Activated CD8-positive, alpha-beta T cell treated with anti-CD3 and anti-CD28 coated beads, Interleukin-2, amount 10 ng/mL, durations not matched to agents 7 days and 5 days (primary cell): ENCODE results near the gene SGCD. TPM values are rescaled to one million over a fixed set of nuclear protein-coding genes. Genes with fewer than 3 reads are reported as not detected.

Source experiments
- ATAC-seq: fragments of 150-1000 bp; cut with Tn5 transposase; one replicate; pipeline ENCODE4 v1.10.0; 2021; ENCODE audit warnings: moderate library complexity
- CTCF ChIA-PET: fragments of 350-600 bp; sonication (Branson Sonifier 250); formaldehyde crosslinking; loops from one replicate; lab custom pipeline; 2021; ENCODE audit warnings: antibody characterized with exemption; lab: Charles Lee
- POLR2A ChIA-PET: fragments of 350-600 bp; sonication (Branson Sonifier 250); formaldehyde crosslinking; loops from one replicate; lab custom pipeline; 2021; ENCODE audit warnings: antibody characterized with exemption; lab: Charles Lee
- DNase-seq: peaks from one replicate; pipeline ENCODE4 v3.0.0-alpha.2; 2020
- H3K27ac Mint-ChIP-seq: one replicate; pipeline ENCODE4 v1.8.0; 2021; ENCODE audit warnings: mild to moderate bottlenecking, mixed read lengths
- H3K27me3 Mint-ChIP-seq: one replicate; pipeline ENCODE4 v1.8.0; 2021; ENCODE audit warnings: low read depth, mixed read lengths
- H3K36me3 Mint-ChIP-seq: one replicate; pipeline ENCODE4 v1.8.0; 2021; ENCODE audit warnings: low read depth, mixed read lengths
- H3K4me1 Mint-ChIP-seq: one replicate; pipeline ENCODE4 v1.8.0; 2021; ENCODE audit warnings: low read depth, mixed read lengths
- H3K4me3 Mint-ChIP-seq: one replicate; pipeline ENCODE4 v1.8.0; 2021; ENCODE audit warnings: mild to moderate bottlenecking, mixed read lengths
- H3K9me3 Mint-ChIP-seq: one replicate; pipeline ENCODE4 v1.8.0; 2022; ENCODE audit warnings: mixed read lengths; ENCODE audit not compliant: insufficient read depth
- total RNA-seq, 2 experiments: library from RNA; stranded (reverse); gene quantifications; one replicate each; pipeline ENCODE4 v1.2.3, GENCODE V29; 2021

The SGCD gene
- total RNA-seq, 2 experiments from 2014 or later = not detected

DNA sequence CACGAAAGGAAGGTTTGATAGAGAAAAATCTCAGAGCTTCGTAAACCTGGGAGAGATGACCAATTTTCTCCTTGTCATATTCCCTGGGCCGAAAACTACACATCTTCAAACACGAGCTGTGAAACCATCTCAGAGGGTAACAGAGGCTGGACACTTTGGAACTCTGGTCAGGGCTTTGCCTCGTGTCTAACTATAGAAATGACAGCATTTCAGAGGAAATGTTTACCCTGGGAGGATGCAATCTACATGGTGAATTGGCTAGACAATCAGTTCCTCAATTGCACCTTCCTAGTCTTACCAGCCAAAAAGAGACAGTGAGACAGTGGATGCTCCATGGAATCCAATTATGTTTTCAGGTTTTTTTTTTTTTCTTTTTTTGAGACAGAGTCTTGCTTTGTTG is 414.6 kb downstream of the SGCD start:
- H3K27me3 Mint-ChIP-seq = peaks cover 20% of the 10 kb centered on the region
- ChIA-PET CTCF (interaction anchor here (1.5 kb wide), 1 partner anchor 10 kb away, joined by 5 read pairs; no protein-coding TSS in a partner anchor), POLR2A (no interaction called here)
- no peak for ATAC-seq
- H3K36me3 Mint-ChIP-seq = no peaks in the 10 kb centered on the region
- H3K4me1 Mint-ChIP-seq = no peaks in the 10 kb centered on the region
- no peaks in the 10 kb centered on the region for H3K9me3 Mint-ChIP-seq
- DNase-seq = no peak
- H3K4me3 Mint-ChIP-seq = no peak overlapping the region
- no peak overlapping the region for H3K27ac Mint-ChIP-seq

DNA sequence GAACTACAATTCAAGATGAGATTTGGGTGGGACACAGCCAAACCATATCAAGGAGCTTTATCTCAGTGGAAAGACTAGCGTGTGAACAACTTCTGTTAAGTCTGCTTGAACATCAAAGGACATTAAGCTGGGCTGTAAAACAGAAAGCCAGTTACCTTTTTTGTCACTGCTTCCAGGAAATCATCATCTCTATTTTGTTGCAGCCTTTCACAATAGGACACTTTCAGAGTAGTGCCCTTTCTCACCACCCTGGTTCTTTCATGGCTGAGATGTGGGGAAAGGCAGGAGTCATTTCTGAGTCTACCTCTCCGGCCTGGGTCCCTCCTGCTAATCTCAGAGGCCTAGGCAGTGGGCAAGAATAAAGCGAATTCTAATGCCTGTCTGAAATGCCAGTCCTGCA is 426.9 kb downstream of the SGCD start:
- ATAC-seq (peak; percentile 84), DNase-seq (peak; percentile 25)
- H3K9me3 Mint-ChIP-seq = no peaks in the 10 kb centered on the region
- H3K4me1 Mint-ChIP-seq = peaks cover 24% of the 10 kb centered on the region
- no peaks in the 10 kb centered on the region for H3K27me3 Mint-ChIP-seq
- CTCF ChIA-PET = interaction anchor here (1.2 kb wide), 1 partner anchor 180 kb away, joined by 3 read pairs; no protein-coding TSS in a partner anchor
- no peak overlapping the region for H3K4me3 Mint-ChIP-seq
- H3K27ac Mint-ChIP-seq = peak overlapping the region; percentile 83
- no peaks in the 10 kb centered on the region for H3K36me3 Mint-ChIP-seq
- POLR2A ChIA-PET = no interaction called here

DNA sequence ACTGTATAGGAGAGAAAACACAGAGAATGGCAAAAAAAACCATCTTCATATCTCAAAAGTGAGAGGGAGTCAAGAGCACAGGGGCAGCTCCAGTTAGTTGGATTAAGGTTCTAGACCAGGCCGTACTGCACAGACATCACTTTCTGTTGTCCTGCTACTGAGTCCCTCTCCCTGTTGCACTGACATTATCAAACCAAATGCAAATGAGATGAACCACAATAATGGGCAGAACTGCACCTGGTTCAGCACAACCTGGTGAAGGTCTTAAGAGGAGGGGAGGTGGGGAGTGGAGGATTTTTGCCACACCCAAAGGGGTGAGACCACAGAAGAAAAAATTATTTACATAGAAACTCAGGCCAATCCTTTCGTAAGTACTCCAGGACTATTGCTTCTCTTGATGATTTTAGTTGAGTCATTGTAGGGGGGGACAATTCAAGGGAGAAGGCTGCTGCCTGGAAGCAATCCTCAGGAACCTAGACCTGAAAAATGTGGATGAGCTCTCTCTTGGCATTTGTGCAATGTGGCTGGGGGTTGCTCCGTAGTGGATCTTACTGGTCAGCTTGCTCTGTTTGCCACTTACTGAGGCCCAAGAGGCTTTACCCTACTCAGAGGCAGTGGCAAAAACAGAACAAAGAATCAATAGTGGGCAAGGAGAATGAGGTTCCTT is 428.6 kb downstream of the SGCD start:
- ChIA-PET POLR2A (interaction anchor here (0.6 kb wide), 1 partner anchor 577 kb away, joined by 3 read pairs; no protein-coding TSS in a partner anchor), CTCF (no interaction called here)
- H3K9me3 Mint-ChIP-seq = no peaks in the 10 kb centered on the region

DNA sequence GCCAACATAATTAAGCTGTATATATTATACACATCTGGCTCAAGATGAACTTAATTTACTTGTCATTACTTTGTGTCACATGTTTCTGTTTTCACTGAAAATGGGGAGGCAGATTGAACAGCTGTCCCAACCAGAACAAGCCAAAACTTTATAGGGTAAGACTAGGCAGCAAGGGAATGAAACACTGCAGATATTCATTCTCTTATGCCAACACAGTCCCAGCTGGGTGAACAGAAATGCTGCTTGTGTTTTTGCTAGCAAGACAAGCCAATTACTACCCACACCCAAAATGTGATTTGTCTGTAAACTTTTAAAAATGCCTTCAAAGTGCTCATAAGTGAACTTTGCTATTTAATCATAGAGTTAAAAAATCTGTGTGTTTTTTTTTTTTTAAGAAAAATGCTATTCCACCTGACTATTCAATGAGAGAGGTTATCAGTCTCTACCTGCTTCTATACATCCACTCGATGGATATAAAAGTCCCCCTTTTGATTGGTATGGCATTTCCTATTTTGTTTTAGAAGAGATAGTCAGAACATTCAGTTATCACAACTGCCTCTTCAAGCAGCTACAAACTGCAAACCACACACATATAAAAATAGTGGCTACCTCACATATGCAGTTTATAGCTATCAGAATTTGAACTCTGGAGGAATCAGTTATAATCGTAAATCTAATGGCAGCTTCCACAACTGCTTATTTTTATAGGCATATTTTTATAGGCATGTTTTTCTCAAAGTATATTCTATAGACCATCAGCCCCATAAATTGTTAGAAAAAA is 431.2 kb downstream of the SGCD start:
- Mint-ChIP-seq H3K4me1 (peaks cover 22% of the 10 kb centered on the region), H3K9me3 (no peaks in the 10 kb centered on the region), H3K27ac (no peak overlapping the region), H3K27me3 (no peaks in the 10 kb centered on the region), H3K4me3 (no peak overlapping the region), H3K36me3 (no peaks in the 10 kb centered on the region)
- ChIA-PET POLR2A (no interaction called here), CTCF (interaction anchor here (1.1 kb wide), 1 partner anchor 176 kb away, joined by 3 read pairs; no protein-coding TSS in a partner anchor)
- ATAC-seq = no peak
- DNase-seq = no peak

More for the DNA sequence above, 428.6 kb downstream of the SGCD start:
- Mint-ChIP-seq H3K27me3 (no peaks in the 10 kb centered on the region), H3K36me3 (no peaks in the 10 kb centered on the region), H3K27ac (no peak overlapping the region), H3K4me3 (no peak overlapping the region), H3K4me1 (peaks cover 24% of the 10 kb centered on the region)
- DNase-seq (no peak), ATAC-seq (no peak)

DNA sequence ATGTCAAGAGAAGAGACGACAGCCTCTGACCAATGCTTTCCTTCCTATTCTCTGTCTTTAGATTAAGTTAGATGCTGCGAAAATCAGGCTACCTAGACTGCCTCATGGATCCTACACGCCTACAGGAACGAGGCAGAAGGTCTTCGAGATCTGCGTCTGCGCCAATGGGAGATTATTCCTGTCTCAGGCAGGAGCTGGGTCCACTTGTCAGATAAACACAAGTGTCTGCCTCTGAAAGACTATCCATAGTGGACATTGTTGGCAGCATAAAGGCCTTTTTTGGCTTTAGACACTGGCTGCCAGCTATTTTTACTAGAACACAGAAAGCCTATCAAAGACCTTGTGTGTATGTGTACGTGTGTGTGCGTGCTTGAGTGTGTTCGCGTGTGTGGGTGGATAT is 432.2 kb downstream of the SGCD start:
- Mint-ChIP-seq H3K27ac (no peak overlapping the region), H3K27me3 (no peaks in the 10 kb centered on the region), H3K4me3 (no peak overlapping the region), H3K9me3 (no peaks in the 10 kb centered on the region), H3K4me1 (peaks cover 12% of the 10 kb centered on the region), H3K36me3 (no peaks in the 10 kb centered on the region)
- CTCF ChIA-PET = interaction anchor here (1.1 kb wide), 1 partner anchor 176 kb away, joined by 3 read pairs; no protein-coding TSS in a partner anchor
- no peak for ATAC-seq
- DNase-seq = no peak
- POLR2A ChIA-PET = no interaction called here

DNA sequence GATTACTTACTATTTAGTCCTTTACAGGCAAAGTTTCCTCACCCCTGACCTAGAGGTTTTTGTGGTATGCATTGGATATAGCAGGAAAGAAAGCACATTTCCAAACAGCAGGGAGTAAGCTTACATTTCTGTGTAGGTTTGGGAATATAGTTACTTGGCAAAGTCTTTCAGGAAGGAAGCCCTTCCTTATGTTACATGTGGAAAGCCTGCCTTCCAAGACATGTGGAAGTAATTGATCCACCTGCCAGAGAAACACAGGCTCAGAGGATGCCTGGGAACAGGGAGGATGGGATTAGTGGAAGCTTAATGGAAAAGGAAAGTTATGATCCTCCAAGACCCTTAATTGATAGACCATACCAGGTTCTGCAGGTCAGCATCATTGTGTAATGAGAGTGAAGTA is 435.8 kb downstream of the SGCD start:
- no peak for ATAC-seq
- CTCF ChIA-PET = no interaction called here
- Mint-ChIP-seq H3K27ac (no peak overlapping the region), H3K27me3 (peaks cover 2% of the 10 kb centered on the region), H3K4me1 (no peaks in the 10 kb centered on the region), H3K9me3 (no peaks in the 10 kb centered on the region), H3K4me3 (no peak overlapping the region), H3K36me3 (no peaks in the 10 kb centered on the region)
- POLR2A ChIA-PET = no interaction called here
- DNase-seq = no peak

DNA sequence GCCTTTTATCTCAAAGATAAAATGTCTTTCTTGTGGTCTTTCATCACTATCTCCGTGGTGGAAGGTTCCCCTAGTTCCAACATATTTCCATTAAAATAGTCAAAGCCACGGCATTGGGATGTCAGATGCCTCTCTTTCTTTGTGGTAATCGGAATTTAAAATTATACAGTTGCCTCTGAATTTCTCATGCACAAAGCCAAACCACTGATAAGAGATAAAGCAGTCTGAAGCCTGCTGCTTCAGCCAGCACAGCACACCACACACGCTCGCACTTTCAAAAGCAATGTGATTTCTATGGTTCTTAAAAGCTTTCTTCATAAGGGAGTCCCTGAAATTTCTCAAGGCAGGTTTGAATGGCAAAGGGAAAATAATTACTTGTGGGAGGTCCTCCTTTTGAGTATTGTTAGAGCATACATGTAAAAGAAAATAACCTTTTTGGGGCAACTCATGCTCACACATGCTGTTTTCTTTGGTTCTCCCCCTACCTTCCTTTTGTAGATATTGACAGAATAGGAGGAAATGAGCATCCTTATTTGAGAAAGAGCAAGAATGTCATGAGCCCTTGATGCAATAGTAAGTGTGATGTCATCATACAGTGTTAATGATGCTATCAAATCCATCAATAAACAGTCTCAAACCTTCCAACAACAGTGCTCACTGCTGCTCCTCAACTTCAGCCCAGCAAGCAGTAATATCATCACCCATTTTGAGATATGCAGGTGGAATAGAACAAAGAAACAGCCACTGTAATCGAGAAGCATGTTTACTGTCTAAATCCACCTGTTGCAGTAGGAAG is 437.4 kb downstream of the SGCD start:
- no peak overlapping the region for H3K4me3 Mint-ChIP-seq
- CTCF ChIA-PET = no interaction called here
- ATAC-seq = no peak
- no peak overlapping the region for H3K27ac Mint-ChIP-seq
- no peaks in the 10 kb centered on the region for H3K36me3 Mint-ChIP-seq
- H3K4me1 Mint-ChIP-seq = no peaks in the 10 kb centered on the region
- H3K27me3 Mint-ChIP-seq = peaks cover 8% of the 10 kb centered on the region
- no peak for DNase-seq
- no peaks in the 10 kb centered on the region for H3K9me3 Mint-ChIP-seq
- POLR2A ChIA-PET = no interaction called here

DNA sequence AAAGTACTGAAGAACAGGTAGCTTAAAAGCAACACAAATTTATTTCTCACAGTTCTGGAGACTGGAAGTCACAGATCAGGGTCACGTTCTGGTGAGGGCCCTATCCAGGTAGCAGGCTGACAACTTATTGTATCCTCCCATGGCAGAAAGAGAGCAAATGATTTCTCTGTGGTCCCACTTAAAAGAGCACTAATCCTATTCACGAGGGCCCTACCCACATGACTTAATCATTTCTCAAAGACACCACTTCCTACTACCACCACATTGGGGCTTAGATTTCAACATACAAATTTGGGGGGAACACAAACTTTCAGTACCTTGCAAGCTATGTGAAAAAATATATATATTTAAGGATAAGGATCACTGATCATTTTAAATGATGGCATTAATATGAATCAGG is 447.3 kb downstream of the SGCD start:
- Mint-ChIP-seq H3K36me3 (no peaks in the 10 kb centered on the region), H3K27me3 (no peaks in the 10 kb centered on the region), H3K4me1 (peaks cover 20% of the 10 kb centered on the region), H3K9me3 (no peaks in the 10 kb centered on the region), H3K27ac (no peak overlapping the region), H3K4me3 (no peak overlapping the region)
- ChIA-PET CTCF (interaction anchor here (1.6 kb wide), 1 partner anchor 8 kb away, joined by 5 read pairs; no protein-coding TSS in a partner anchor), POLR2A (no interaction called here)
- DNase-seq (no peak), ATAC-seq (no peak)

DNA sequence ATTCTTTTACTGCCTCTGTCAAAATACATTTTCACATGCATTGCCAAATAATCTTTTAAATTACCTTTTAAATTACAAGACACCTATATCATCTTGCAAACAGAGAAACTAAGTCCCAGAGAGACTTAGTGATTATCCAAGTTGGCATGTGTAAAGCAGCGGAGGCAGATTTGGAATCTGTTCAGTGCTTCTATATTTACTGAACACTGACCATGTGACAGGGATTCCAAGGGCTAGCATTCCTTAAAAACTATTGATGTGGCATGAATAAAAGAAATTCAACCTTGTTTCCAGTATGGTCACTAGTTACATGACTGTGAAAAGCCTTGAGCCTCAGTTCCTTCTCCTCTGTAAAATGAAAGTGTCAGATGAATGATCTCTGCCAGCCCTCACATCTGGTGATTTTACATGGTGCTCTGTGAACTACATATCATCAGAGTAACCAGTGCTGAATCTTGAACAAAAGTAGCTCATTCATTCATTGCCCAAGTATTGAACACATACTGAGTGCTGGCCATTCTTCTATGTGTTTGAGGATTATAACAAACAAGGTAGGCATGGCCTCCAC is 451.3 kb downstream of the SGCD start:
- ChIA-PET CTCF (no interaction called here), POLR2A (no interaction called here)
- H3K4me3 Mint-ChIP-seq = no peak overlapping the region
- ATAC-seq = no peak
- peaks cover 20% of the 10 kb centered on the region for H3K4me1 Mint-ChIP-seq
- H3K27ac Mint-ChIP-seq = no peak overlapping the region
- H3K36me3 Mint-ChIP-seq = no peaks in the 10 kb centered on the region
- no peaks in the 10 kb centered on the region for H3K27me3 Mint-ChIP-seq
- no peaks in the 10 kb centered on the region for H3K9me3 Mint-ChIP-seq
- DNase-seq = no peak

DNA sequence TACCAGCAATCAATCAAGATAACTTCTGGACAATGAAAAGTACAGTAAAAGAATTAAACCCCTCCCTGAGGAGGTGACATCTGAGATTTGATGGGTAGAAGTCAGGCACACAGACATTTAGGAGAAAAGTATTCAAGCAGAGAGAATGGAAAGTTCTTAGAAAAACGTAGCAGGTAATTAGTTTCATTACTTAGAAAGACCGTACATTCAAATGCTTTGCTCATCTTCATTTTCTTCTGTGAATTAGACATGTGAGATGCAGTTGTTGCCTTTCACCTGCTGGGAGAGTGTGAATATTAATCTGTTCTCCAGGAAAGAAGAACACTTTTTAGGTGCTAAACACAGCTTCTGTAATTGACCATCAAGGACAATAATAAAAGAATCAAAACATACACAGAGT is 451.8 kb downstream of the SGCD start:
- no peak for DNase-seq
- CTCF ChIA-PET = no interaction called here
- POLR2A ChIA-PET = no interaction called here
- Mint-ChIP-seq H3K4me1 (peaks cover 20% of the 10 kb centered on the region), H3K4me3 (no peak overlapping the region), H3K27ac (no peak overlapping the region), H3K27me3 (peaks cover 2% of the 10 kb centered on the region), H3K36me3 (no peaks in the 10 kb centered on the region), H3K9me3 (no peaks in the 10 kb centered on the region)
- ATAC-seq = no peak

DNA sequence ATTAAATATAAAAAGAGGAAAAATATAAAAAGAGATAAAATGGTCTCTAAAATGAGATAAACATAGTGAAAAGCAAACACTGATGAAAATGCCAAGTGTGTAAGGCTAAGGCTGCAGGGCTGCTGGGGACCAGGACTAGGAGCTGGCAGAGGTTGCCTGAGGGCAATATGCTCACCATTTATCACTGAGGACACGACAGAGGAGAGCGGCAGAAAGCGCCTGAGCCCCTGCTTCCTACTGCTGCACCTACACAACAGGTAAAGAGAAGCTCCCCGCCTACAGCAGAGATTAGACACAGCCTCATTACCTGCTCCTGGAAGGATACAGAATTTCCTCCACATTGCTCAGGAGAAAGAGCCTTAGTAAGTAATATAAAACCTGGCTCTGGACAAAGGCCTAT is 452.5 kb downstream of the SGCD start:
- peaks cover 6% of the 10 kb centered on the region for H3K27me3 Mint-ChIP-seq
- no peak for DNase-seq
- peaks cover 4% of the 10 kb centered on the region for H3K36me3 Mint-ChIP-seq
- H3K4me3 Mint-ChIP-seq = no peak overlapping the region
- H3K4me1 Mint-ChIP-seq = peaks cover 19% of the 10 kb centered on the region
- POLR2A ChIA-PET = no interaction called here
- no peak overlapping the region for H3K27ac Mint-ChIP-seq
- no peaks in the 10 kb centered on the region for H3K9me3 Mint-ChIP-seq
- no peak for ATAC-seq
- CTCF ChIA-PET = no interaction called here
